GM10266 (cell line): ENCODE measurements around the gene EXOC6.

Experiments
- DNase-seq: peaks from one replicate; pipeline ENCODE4 v3.0.0; 2012; ENCODE audit errors: extremely low spot score
- TF ChIP-seq, protein P1 (sequence below): IDR thresholded peaks from 2 replicates; pipeline ENCODE4 v1.5.1; 2012; ENCODE audit warnings: mild to moderate bottlenecking, low read depth; ENCODE audit not compliant: control insufficient read depth, insufficient read depth; ENCODE audit errors: missing control alignments

Gene EXOC6

GRCh38 chr10:93074147-93074596 is 225.9 kb downstream of the EXOC6 start:
- DNase-seq = no peak

GRCh38 chr10:93074597-93075368 is 226.5 kb downstream of the EXOC6 start:
- DNase-seq = no peak
- TF ChIP-seq, protein P1, sequence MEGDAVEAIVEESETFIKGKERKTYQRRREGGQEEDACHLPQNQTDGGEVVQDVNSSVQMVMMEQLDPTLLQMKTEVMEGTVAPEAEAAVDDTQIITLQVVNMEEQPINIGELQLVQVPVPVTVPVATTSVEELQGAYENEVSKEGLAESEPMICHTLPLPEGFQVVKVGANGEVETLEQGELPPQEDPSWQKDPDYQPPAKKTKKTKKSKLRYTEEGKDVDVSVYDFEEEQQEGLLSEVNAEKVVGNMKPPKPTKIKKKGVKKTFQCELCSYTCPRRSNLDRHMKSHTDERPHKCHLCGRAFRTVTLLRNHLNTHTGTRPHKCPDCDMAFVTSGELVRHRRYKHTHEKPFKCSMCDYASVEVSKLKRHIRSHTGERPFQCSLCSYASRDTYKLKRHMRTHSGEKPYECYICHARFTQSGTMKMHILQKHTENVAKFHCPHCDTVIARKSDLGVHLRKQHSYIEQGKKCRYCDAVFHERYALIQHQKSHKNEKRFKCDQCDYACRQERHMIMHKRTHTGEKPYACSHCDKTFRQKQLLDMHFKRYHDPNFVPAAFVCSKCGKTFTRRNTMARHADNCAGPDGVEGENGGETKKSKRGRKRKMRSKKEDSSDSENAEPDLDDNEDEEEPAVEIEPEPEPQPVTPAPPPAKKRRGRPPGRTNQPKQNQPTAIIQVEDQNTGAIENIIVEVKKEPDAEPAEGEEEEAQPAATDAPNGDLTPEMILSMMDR = no peak

More at GRCh38 chr10:93074147-93074596, 225.9 kb downstream of the EXOC6 start:
- TF ChIP-seq, protein P1 = no peak

GRCh38 chr10:93075369-93076221 is 227.3 kb downstream of the EXOC6 start:
- TF ChIP-seq, protein P1 = no peak
- DNase-seq = peak; percentile 48

DNA sequence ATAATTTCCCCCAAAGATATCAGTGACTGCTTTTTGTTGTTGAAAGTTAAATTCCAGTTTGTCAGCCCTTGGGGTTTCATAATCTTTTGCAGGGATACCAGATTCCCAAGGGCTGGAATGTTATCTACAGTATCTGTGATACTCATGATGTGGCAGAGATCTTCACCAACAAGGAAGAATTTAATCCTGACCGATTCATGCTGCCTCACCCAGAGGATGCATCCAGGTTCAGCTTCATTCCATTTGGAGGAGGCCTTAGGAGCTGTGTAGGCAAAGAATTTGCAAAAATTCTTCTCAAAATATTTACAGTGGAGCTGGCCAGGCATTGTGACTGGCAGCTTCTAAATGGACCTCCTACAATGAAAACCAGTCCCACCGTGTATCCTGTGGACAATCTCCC is 228.6 kb downstream of the EXOC6 start:
- TF ChIP-seq, protein P1 = no peak
- DNase-seq = no peak

DNA sequence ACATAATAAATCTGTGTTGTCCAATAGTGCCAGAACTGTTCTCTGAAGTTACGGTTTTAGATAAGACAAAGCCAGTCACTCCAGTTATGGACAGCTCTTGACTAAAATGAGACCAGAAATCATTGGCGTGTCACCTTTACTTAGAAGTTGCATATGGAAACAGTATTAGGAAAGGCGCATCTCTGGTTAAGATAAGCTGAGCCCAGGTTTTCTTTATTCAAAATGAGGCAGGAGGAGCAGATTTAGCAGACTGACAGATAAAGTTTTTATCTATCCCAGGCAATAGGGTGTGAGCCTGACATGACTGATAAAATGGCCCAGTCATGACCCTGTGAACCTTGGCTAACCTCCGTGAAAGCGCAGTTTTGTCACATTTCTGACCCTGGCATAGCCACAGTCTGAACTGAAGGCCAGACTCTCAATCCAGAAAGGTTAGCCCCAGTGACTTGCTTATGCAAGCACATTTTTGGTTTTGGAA is 229.6 kb downstream of the EXOC6 start:
- TF ChIP-seq, protein P1 = no peak
- DNase-seq = no peak

- no peak for DNase-seq
- TF ChIP-seq, protein P1 = no peak
Measured at GRCh38 chr10:93079663-93080349, 231.5 kb downstream of the EXOC6 start.
